ENCODE measurements around the gene ANGPTL2. TPM values are rescaled to one million over a fixed set of nuclear protein-coding genes. Genes with fewer than 3 reads are reported as not detected.

ANGPTL2 gene
- total RNA-seq, 1 experiment from 2014 or later = 15.8 TPM

DNA sequence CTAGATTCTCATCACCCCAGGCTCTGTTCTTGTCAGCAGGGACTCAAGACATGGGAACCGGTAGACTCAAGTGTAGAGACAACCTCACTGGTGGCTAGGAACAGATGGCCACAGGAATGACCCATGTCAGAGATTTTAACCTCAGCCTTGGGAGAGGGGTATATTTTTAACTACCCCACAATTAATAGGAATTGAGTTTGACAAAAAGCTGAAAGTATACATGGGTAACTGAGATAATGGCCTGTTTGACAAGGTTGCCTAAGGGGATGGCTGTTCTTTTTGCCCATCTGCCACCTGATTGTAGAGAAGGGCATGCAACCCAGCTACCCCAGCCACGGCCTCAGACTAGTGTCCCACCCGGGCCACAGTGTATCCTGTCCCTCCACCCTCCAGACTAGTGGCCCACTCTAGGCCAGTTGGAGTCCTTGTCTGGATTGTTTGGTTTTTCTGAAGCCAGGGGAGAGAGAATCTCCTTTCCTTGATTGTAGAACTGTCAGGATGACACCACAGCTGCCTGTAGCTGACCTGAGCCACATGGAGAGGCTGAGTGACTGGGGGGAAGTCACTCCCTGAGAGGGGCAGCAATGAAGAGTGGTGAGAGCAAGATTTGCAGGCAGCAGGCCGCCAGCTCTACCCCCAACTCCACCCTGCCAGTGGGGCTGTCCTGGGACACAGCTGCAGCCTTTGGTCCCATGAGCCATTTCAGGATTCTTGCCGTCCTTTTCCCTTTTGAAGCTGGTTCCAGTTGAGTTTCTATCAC lies 14.6 kb upstream of the ANGPTL2 start:
- no peak for DNase-seq (ENCODE audit: low read depth)

DNA sequence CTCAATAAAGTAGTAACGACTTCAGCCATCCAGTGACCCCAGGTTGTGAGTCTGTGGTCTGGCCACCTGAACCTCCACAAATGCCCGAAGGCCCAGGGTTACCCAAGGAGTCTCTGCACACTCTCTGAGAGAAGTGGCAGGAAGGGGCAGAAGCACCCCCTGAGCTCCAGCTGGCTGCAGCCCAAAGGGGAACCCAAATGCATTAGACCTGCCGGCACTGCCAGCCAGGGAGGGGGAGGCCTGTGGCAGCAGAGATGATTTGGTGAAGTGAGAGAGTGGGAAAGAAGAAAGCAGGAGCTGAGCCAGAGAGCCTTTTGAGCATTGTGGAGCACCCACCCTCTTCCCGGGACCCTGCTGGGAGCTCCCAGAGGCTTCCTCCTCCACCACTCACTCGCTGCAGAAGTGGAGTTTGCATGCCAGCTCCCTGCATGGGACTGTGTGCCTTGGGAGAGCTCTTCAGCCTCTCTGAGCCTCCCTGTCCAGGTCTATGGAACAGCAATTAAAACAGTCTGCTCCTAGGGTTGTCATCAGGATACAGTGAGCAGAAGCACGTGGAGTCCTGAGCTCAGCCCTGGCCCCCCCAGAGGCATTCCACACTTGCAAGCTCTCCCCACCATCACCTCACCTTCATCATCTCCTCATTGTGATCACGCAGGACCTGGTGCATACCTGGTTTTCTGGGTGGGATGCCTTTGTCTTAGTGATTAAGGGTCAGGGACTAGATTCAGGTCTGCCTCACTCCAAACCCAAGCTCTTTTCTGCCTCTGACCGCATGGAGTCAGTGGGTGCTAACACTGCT lies 13.8 kb upstream of the ANGPTL2 start:
- DNase-seq (ENCODE audit: low read depth) = no peak

DNA sequence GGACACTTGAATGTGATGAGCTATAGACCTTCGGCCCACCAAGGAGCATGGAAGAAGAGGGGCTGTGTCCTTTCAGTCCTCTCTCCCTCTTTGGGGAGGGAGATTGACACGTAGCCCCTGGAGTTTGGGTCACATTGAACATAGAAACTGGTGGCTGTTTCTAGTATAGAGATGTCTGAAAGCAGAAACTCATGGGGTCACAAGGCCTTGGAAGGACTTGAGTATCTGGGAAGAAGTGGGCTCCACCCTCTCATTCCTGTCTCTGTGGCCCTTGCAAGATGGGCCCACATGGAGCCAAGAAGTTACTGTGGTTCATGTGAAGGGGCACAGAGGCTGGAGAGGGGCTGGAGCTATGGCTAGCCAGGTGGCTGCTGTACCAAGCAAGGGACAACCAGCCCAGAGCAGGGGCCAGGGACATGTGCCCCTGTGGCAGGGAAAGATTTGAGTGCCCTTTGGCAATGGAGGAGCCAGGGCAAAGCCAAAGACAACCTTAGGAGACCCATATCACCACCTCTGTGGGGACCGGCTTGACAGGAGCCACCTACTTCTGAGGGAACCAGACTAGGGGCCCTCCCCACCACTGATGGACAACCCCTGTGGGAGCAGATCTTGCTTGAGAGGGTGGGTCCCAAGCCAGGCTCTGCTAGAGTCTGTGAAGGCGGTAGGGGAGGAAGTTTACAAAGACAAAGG lies 12.8 kb upstream of the ANGPTL2 start:
- DNase-seq (ENCODE audit: low read depth) = no peak

DNA sequence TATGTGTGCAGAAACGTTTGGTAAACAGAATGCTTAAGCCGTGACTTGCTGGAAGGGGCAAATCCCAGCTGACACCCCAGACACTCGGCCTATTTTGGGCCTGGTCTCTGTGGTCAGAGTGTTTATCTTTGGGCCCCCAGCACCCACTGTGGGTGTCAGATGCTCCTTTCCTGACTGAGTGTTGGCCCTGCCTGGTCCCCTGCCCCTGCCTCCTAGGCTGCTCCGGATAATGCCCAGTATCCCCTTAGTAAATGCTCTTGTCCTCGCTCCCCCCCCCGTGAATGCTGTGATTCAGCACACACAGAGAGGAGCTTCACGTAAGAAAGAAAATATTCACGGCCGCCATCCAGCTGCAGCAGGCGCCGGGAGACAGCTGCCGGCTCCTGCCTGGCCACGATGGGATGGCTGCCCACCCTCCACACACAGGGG lies 11.3 kb upstream of the ANGPTL2 start:
- peak; percentile 72 for DNase-seq (ENCODE audit: low read depth)

DNA sequence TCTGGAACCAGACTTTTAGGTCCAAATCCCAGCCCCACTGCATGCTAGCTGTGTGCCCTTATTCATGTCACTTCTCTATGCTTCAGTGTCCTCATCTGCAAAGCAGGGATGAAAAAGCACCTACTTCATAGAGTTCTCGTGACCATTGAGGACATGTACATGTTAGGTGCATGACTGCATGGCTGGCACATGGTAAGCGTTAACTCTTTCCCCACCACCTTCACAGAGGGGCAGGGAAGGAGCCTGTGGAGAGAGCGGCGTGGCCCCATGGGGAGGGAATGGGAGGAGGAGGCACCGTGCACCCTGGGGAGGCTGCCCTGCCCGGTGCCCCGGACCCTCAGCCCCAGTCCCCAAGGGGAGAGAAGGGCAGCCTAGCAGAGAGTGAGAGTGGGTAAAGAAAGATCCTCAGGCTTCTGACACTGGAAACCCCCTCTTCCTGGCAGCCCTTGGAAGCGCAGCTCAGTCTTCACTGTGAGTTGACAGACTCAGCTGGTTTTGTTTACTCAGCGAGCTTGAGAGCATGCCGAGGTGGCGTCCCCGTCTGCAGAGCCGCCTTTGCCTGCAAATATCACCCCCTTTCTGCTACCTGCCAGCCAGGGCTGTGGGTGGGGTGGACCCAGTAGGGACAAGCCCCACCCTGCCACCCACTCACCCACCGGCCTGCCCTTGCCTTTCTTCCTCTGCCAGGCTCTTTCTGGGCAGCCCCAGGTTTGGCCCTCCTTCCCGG lies 10.6 kb upstream of the ANGPTL2 start:
- DNase-seq (ENCODE audit: low read depth) = peak; percentile 49

DNA sequence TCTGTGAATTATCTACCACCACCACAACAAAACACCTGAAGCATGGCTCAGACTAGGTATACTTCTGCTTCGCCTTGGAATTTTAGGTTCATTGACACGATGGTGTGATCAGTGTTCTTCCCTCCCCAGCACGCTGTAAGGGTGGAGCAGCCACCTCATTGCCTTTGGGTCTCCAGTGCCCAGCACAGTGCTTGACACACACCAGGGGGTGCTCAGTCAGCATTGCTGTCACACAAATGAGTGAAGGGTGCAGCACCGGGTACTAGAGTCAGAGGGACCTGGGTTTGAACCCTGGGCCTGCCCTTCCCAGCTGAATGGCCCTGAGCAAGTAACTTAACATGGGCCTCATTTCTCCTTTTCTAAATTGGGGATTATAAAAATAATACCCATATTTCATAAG lies 9.9 kb upstream of the ANGPTL2 start:
- DNase-seq (ENCODE audit: low read depth) = no peak

DNA sequence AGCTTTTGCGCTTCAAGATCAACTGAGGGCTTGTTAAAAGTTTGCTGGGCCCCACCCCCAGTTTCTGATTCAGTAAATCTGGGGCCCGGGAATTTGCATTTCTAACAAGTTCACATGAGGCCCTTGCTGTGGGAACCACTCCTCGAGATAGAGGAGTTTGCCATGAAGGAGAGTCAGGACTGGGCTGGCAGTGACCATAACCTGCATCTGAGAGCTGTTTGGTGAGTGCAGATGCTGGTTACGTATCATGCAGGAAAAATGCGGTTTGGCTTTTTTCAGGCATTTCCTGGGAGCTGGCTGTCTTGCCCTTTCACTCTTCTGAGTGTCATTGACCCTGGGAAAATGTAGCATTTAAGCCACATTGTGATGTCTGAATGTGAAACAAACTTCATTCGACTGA lies 9.4 kb upstream of the ANGPTL2 start:
- DNase-seq (ENCODE audit: low read depth) = peak; percentile 85

DNA sequence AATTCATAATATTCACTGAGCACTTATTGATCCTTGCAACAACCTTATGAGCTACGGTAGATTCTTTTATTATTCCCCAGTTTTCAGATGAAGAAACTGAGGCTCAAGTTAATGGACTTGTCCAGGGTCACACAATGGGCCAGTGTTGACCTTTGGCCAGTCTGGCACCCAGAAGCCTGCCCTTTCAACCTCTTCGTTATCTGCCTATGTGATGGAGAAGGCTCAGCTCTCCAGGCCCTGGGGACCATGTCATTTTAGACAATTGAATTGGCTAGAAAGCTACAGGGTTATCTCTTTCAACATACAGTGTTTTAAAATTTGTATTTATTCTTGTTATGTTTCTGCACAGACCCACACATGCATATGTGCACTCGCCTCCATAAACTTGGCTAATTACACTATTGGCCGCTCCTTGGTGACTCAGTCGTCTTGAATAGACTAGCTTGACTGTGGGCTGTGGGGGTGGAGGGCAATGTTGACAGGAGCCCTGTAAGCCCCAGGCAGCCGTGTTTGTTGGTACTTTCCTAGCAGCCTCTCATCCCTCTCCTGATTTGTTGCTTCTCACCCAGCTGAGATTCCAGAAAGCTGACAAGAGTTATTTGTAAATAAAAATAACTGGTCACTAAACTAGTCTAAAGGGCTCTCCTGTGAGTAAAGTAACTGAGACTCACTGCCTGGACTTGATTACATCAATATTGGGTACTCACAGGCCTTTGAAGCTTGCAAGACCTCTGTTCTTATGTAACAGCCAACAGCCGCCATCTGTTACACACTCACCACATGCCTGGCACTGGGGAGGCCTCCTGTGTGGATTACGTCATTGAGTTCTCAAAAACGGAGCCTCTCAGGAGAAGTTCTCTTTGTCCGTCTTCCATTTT lies 8.5 kb upstream of the ANGPTL2 start:
- DNase-seq (ENCODE audit: low read depth) = peak; percentile 83

DNA sequence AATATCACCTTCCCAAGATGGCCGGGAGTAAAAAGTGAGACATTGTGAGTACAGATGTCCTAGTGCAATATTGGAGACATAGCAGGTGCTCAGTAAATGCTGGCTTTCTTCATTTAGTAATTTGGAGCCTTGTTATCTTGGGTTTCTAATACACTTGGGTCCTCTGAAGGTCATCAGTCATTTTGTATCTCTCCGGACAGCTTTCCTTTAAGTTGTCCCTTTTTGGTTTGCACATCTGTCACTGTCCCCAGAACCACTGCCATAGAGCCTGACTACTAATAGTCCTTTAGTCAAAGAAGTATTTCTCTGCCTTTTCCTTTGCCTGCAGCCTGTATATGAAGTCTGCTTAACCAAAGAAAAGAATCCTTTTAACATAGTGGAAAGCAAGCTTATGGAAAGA lies 7.8 kb upstream of the ANGPTL2 start:
- DNase-seq (ENCODE audit: low read depth) = no peak

DNA sequence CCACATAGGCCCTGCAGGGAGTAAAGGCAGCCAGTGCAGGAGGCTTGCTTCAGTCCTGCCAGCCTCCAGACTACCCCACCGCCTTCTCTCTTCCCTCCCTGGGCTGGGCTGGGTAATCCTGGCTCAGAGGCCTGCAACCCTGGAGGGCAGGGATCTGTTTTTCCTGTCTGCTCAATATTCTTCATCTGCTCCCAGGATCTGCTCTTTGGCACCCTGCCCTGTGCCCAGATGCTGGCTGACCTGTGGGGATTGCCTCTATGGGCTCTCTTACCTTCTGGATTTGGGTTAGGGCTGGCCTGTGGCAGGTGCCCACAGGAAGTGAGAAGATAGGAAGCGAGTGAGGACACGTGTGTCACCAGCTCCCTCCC lies 7.3 kb upstream of the ANGPTL2 start:
- no peak for DNase-seq (ENCODE audit: low read depth)

DNA sequence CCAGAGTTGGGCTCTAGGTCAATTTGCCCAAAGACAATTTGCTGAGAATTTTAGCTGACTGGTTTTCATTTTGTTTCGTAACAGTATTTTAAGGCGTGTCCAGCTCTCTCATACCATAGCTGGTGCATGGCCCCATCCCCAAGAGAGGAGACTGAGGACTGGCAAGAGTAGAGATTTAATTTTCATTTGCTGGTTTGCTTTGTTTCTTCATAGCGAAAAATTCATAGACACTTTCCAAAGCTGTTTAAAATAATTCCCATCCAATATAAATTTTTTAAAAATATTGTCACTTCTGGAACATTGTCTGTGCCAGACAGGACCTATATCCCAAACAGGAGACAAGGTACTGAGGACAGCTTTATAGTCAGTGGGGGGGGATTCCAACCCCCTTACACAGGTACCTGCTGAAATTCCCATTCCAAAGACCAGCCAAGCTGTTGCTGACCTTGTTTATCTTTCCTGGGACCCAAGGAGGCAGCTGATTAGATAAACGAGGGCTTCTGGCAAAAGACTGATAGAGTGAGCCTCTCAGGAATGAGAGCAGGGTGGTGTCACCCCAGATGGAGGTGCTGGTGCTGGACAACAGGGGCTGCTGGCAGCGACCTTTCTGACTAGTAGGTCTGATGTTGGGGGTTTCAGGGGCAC lies 6.8 kb upstream of the ANGPTL2 start:
- no peak for DNase-seq (ENCODE audit: low read depth)

DNA sequence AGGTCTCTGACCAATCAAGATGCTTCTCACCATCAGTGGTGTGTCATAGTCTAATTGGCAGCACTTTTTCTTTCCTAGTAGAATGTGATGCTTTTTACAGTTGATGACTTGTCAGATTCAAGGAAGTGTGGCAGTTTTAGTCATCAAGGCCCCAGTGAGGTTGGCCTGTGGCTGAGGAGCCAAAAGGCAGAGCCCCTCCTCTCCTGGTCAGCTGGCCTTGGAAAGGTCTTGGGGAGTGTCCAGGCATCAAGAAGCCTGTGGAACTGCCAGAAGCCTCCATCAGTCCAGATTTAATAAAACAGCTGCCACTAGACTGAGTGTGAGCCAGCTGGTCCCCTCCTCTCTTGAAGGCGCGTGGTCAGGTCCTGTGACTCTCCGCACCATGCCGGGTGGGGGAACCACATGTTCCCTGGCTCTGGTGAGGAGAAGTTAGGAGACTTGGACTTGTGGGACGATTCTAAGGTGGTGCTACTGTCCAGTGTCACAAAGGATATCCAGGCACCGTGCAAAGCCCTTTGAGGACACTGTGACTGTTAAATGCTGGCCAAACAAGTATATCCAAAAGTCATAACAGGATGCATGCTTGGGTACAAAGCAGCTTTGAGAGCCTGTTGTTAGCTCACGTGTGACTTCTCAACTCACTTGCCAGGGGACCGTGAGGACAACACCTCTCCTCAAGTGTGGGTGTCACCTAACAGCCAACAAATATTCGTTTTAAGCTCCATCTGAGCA lies 6.1 kb upstream of the ANGPTL2 start:
- peak; percentile 82 for DNase-seq (ENCODE audit: low read depth)

DNA sequence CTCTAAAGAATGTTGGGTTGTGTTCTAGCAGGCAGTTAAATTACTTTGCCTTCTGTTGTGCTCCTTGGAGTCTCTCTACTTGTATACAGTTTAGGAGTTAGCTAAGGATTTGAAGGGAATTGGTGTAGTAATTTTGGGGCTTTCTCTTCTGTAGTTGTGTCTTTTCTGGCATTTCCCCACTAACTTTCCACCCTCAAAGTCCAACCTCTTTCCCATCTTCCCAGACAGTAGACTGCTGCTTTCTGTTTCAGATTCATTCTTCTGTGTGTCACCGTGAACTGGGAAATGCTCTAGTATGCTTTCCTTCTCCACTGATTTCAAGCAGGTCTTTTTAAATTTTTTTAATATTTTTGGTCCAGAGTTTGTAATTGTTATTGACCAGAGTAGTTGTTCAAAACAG lies 4.5 kb upstream of the ANGPTL2 start:
- DNase-seq (ENCODE audit: low read depth) = no peak

DNA sequence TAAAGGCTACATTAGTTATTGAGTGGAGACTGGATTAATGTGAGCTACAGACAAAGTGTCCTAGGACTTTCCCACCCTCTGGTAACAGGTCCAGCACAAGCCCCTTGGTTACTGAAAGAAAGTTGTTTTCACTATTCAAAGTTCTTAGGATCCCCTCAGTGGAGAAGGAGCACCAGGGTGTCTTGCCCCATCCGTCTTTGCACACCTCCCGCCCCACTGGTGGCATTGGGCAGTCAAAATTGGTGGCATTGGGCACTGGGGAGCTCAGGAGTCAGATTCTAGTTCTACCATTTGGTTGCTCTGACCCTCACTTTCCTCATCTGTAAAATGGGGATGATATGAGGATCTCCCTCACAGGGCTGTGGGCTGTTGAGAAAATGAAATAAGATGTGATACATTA lies 2.4 kb upstream of the ANGPTL2 start:
- DNase-seq (ENCODE audit: low read depth) = no peak

DNA sequence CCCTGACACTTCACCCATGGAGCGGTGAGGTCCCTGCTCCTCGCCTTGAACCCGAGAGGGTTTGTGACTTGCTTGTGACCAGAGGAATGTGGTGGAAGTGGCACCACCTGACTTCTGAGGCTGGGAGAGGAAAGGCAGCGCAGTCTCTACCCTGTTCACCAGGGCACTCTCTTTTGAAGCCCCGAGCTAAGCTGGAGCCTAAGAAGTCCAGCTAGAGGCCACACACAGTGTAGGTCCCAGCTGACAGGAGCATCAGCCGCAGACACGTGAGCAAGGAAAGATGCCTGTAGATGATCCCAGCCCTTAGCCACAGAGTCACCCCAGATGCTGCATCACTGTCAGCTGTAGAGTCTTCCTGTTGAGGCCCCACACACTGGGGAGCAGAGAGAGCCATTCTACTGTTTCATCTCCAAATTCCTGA lies 1.7 kb upstream of the ANGPTL2 start:
- no peak for DNase-seq (ENCODE audit: low read depth)

DNA sequence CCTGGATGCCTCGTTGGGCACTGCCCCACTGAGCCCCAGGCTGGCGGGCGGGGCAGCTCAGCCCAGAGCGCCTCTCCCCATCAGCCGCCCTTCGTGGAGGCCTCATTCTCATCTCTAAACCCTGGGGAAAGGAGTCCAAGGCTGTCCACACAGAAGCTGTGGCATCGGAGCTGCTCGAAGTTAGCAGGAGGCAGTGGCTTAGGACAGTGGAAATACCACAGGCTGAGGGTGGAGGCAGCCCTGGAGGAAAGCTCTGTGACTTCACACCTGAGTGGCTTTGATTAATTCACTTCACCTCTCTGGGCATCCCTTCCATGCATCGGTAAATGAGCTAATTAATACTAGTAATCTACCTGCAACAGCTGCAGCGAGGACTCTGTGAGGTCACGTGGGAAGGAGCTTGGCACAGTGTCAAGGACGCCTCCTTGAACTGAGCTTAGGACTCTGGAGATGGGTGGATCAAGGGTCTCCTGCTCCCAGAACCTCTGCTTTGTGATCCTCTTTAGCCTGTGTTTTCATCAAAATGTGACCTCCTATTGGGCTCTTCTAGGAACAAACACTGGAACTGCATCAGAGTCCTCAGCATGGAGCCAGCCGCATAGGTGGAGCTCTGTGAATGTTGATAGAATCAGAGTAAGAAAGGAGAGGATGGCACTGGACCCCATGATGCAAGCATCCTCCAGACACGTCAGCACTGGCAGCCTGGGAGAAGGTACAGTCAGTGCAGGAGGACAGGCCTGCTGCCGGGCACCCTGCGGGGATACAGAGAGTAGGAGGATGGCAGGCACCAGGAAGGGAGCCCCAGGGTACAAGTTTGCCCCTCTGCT lies 842 bp upstream of the ANGPTL2 start:
- no peak for DNase-seq (ENCODE audit: low read depth)

DNA sequence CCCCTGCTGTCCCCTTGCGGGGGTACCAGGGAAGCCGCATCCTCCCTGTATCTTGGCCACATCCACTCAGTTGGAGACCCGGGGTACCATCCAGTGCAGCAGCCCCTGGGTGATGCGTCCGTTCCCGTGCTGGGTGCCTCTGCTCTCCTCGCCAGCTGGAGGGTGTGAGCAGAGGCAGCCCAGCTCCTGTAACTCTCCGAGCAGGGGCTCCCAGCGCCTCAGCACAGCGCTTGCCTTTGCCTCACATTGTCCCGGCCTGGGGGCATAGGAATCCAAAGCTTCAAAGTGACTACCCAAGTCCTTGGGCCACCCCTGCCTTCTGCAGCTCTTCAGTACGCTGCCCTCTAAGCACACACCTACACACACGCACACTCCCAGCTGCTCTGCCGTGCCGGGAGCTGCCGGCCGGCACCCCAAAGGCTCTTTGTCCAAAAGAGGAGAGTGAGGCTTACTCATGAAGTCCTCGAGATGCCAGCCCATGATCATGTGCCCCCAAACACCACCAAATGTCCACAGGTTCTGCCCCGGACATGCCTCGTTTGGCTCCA lies 733 bp downstream of the ANGPTL2 start:
- peak; percentile 43 for DNase-seq (ENCODE audit: low read depth)

DNA sequence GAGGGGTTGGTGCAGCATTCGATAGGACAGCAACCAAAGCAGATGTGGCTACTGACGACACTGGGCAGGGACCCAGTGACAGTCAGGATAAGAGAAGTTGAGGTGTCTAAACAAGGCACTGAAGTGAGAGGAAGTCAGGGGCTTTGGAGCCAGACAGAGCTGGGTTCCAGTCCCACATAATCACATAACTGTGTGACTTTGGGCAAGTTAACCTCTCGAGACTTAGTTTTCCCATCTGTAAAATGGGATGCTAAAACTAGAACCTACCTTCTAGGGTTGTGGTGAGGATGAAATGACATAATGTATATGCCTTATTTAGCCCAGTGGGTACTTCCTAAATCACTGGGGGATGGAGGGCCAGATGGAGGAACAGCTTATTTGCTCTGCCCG lies 3.1 kb downstream of the ANGPTL2 start:
- no peak for DNase-seq (ENCODE audit: low read depth)
